Neuronal stem cell (in vitro differentiated cells): Measurements from ENCODE around the gene CACNA1I.
A peak's percentile ranks its signal among the peaks of the same experiment; 100 is the strongest.

Source experiments
- DNase-seq: peaks from one replicate; pipeline ENCODE4 v3.0.0-alpha.2; 2013; ENCODE audit warnings: low spot score
- H2AFZ ChIP-seq: one replicate; pipeline ENCODE4 v1.6.1; 2013; ENCODE audit warnings: mild to moderate bottlenecking, low read length, inconsistent platforms
- H2AK5ac ChIP-seq: 2 replicates; pipeline ENCODE4 v1.6.1; 2013; ENCODE audit warnings: low read depth, mild to moderate bottlenecking, inconsistent platforms, low read length, moderate library complexity, mixed read lengths
- H2BK120ac ChIP-seq: 2 replicates; pipeline ENCODE4 v1.6.1; 2013; ENCODE audit warnings: low read depth, mild to moderate bottlenecking, inconsistent platforms, low read length, moderate library complexity, mixed read lengths
- H2BK12ac ChIP-seq: one replicate; pipeline ENCODE4 v1.6.1; 2013; ENCODE audit warnings: low read length, inconsistent platforms
- H2BK15ac ChIP-seq: 2 replicates; pipeline ENCODE4 v1.6.1; 2013; ENCODE audit warnings: mild to moderate bottlenecking, low read length, inconsistent platforms, mixed read lengths
- H2BK5ac ChIP-seq: one replicate; pipeline ENCODE4 v1.6.1; 2013; ENCODE audit warnings: inconsistent platforms, mild to moderate bottlenecking, low read length, moderate library complexity
- H3K14ac ChIP-seq: one replicate; pipeline ENCODE4 v1.6.1; 2013; ENCODE audit warnings: low read length, inconsistent platforms
- H3K18ac ChIP-seq: 2 replicates; pipeline ENCODE4 v1.6.1; 2013; ENCODE audit warnings: low read length, inconsistent platforms
- H3K23ac ChIP-seq: 2 replicates; pipeline ENCODE4 v1.6.1; 2013; ENCODE audit warnings: low read depth, mild to moderate bottlenecking, mixed read lengths, low read length, inconsistent platforms; ENCODE audit not compliant: poor library complexity
- H3K27ac ChIP-seq: replicated peaks from 3 replicates; pipeline ENCODE4 v1.5.1; 2013; ENCODE audit warnings: low read length, inconsistent platforms
- H3K27me3 ChIP-seq, 3 experiments: 2 replicates each; pipeline ENCODE4 v1.6.1; 2013; ENCODE audit warnings: low read length in 3 of 3, mild to moderate bottlenecking in 2 of 3, inconsistent platforms in 1 of 3, low read depth in 1 of 3, mixed read lengths in 1 of 3, moderate library complexity in 1 of 3; ENCODE audit not compliant: control insufficient read depth in 3 of 3, insufficient read depth in 3 of 3
- H3K36me3 ChIP-seq, 2 donors: replicated peaks in 1 of 2; 2 replicates each; pipeline ENCODE4 v1.6.1; 2013; ENCODE audit warnings: low read length in 2 of 2; ENCODE audit not compliant: control insufficient read depth in 2 of 2, insufficient read depth in 2 of 2
- H3K4ac ChIP-seq: 2 replicates; pipeline ENCODE4 v1.6.1; 2013; ENCODE audit warnings: inconsistent platforms, mild to moderate bottlenecking, low read length, moderate library complexity
- H3K4me1 ChIP-seq, 2 donors: 1 replicate in 1 of 2; 2 replicates in 1 of 2; pipeline ENCODE4 v1.6.1; 2013; ENCODE audit warnings: low read length in 2 of 2, low read depth in 1 of 2; ENCODE audit not compliant: control insufficient read depth in 2 of 2, insufficient read depth in 1 of 2
- H3K4me2 ChIP-seq: one replicate; pipeline ENCODE4 v1.6.1; 2013; ENCODE audit warnings: mild to moderate bottlenecking, low read length, inconsistent platforms; ENCODE audit not compliant: insufficient read depth, poor library complexity, severe bottlenecking
- H3K4me3 ChIP-seq, 2 donors: 2 replicates each; pipeline ENCODE4 v1.5.1; 2013; ENCODE audit warnings: low read length in 2 of 2, mild to moderate bottlenecking in 2 of 2, inconsistent platforms in 1 of 2, moderate library complexity in 1 of 2
- H3K79me1 ChIP-seq: one replicate; pipeline ENCODE4 v1.6.1; 2013; ENCODE audit warnings: low read depth, mild to moderate bottlenecking, inconsistent platforms, low read length, moderate library complexity
- H3K9ac ChIP-seq: one replicate; pipeline ENCODE4 v1.6.1; 2013; ENCODE audit warnings: mild to moderate bottlenecking, low read depth, low read length, inconsistent platforms; ENCODE audit not compliant: poor library complexity
- H3K9me3 ChIP-seq, 2 donors: replicated peaks in 1 of 2; 2 replicates each; pipeline versions ENCODE3 to v1.6.1; 2013; ENCODE audit warnings: low read length in 2 of 2, mild to moderate bottlenecking in 2 of 2, inconsistent platforms in 1 of 2, low read depth in 1 of 2, mixed read lengths in 1 of 2, moderate library complexity in 1 of 2; ENCODE audit not compliant: control insufficient read depth in 2 of 2, insufficient read depth in 1 of 2
- H4K8ac ChIP-seq: one replicate; pipeline ENCODE4 v1.6.1; 2013; ENCODE audit warnings: low read depth, mild to moderate bottlenecking, inconsistent platforms, low read length, moderate library complexity
- H4K91ac ChIP-seq: one replicate; pipeline ENCODE4 v1.6.1; 2013; ENCODE audit warnings: low read length, low read depth, mild to moderate bottlenecking, inconsistent platforms; ENCODE audit not compliant: poor library complexity
- WGBS, 2 donors: extraction: QIAGEN DNeasy Blood & Tissue Kit; methylation state at CpG; one replicate each; pipeline ENCODE4 v1.1.7; 2013; ENCODE audit warnings: missing lambda C conversion rate in 2 of 2, mixed read lengths in 1 of 2; ENCODE audit not compliant: insufficient read length in 2 of 2, insufficient replicate concordance in 1 of 2; ENCODE audit errors: extremely low coverage in 2 of 2; 5-methylcytosine and 5-hydroxymethylcytosine counted together

Gene CACNA1I

GRCh38 chr22:39534591-39535356, 35.8 kb upstream of the CACNA1I start:
- no peak overlapping the region for H3K4ac ChIP-seq
- peak overlapping the region; percentile 10 to 27 for H3K4me3 ChIP-seq
- H4K8ac ChIP-seq = peak overlapping the region; percentile 74
- peaks cover 12 to 22% of the 10 kb centered on the region in 2 donors for H3K4me1 ChIP-seq
- H2BK120ac ChIP-seq = peak overlapping the region; percentile 77
- H3K27ac ChIP-seq = no peak overlapping the region
- WGBS, 2 donors = no CpG with 5 or more reads among the region's 41 CpGs
- H3K23ac ChIP-seq = no peak overlapping the region
- peaks cover 9% of the 10 kb centered on the region for H3K79me1 ChIP-seq
- peak overlapping the region; percentile 88 for H2AK5ac ChIP-seq
- peak; percentile 89 for DNase-seq
- no peak overlapping the region for H3K14ac ChIP-seq
- H2BK5ac ChIP-seq = peak overlapping the region; percentile 62
- H2AFZ ChIP-seq = peak overlapping the region; percentile 90
- H3K9me3 ChIP-seq = no peaks in the 10 kb centered on the region
- no peaks in the 10 kb centered on the region for H3K27me3 ChIP-seq
- peak overlapping the region; percentile 82 for H3K9ac ChIP-seq
- peak overlapping the region; percentile 82 for H2BK15ac ChIP-seq
- H3K4me2 ChIP-seq = peak overlapping the region; percentile 45
- no peak overlapping the region for H4K91ac ChIP-seq
- H3K18ac ChIP-seq = peak overlapping the region; percentile 92
- H2BK12ac ChIP-seq = peak overlapping the region; percentile 35
- H3K36me3 ChIP-seq = peaks cover 5 to 19% of the 10 kb centered on the region in 2 donors

GRCh38 chr22:39535357-39535725, 35.2 kb upstream of the CACNA1I start:
- H3K4me3 ChIP-seq = peak overlapping the region in 1 of 2 donors; percentile 10
- H3K14ac ChIP-seq = no peak overlapping the region
- no peak overlapping the region for H4K91ac ChIP-seq
- H3K23ac ChIP-seq = no peak overlapping the region
- H3K79me1 ChIP-seq = peaks cover 9% of the 10 kb centered on the region
- peak overlapping the region; percentile 82 for H3K9ac ChIP-seq
- DNase-seq = no peak
- no CpG with 5 or more reads among the region's 13 CpGs for WGBS, 2 donors
- peaks cover 4 to 14% of the 10 kb centered on the region in 2 donors for H3K36me3 ChIP-seq
- peak overlapping the region; percentile 35 for H2BK12ac ChIP-seq
- peak overlapping the region; percentile 62 for H2BK5ac ChIP-seq
- no peaks in the 10 kb centered on the region for H3K9me3 ChIP-seq
- no peak overlapping the region for H3K27ac ChIP-seq
- no peaks in the 10 kb centered on the region for H3K27me3 ChIP-seq
- H3K4ac ChIP-seq = no peak overlapping the region
- peak overlapping the region; percentile 92 for H3K18ac ChIP-seq
- H3K4me2 ChIP-seq = no peak overlapping the region
- H2BK15ac ChIP-seq = peak overlapping the region; percentile 82
- peak overlapping the region; percentile 88 for H2AK5ac ChIP-seq
- peak overlapping the region; percentile 77 for H2BK120ac ChIP-seq
- peak overlapping the region; percentile 90 for H2AFZ ChIP-seq
- peaks cover 12 to 22% of the 10 kb centered on the region in 2 donors for H3K4me1 ChIP-seq
- peak overlapping the region; percentile 74 for H4K8ac ChIP-seq

GRCh38 chr22:39535831-39536449, 34.6 kb upstream of the CACNA1I start:
- Histone ChIP-seq H2BK15ac (no peak overlapping the region), H4K91ac (no peak overlapping the region), H3K23ac (no peak overlapping the region), H4K8ac (no peak overlapping the region), H3K27ac (no peak overlapping the region), H3K36me3 (peaks cover 2 to 9% of the 10 kb centered on the region in 2 donors), H2AFZ (peak overlapping the region; percentile 90), H3K4me3 (no peak overlapping the region), H3K4me2 (no peak overlapping the region), H2BK12ac (no peak overlapping the region), H3K79me1 (peaks cover 8% of the 10 kb centered on the region), H3K18ac (no peak overlapping the region), H3K4ac (no peak overlapping the region), H3K9ac (no peak overlapping the region), H3K14ac (no peak overlapping the region), H2AK5ac (peak overlapping the region; percentile 88), H2BK5ac (peak overlapping the region; percentile 14), H3K27me3 (no peaks in the 10 kb centered on the region), H2BK120ac (no peak overlapping the region), H3K4me1 (peaks cover 10 to 22% of the 10 kb centered on the region in 2 donors), H3K9me3 (no peaks in the 10 kb centered on the region)
- DNase-seq = no peak
- WGBS, 2 donors = no CpG with 5 or more reads among the region's 15 CpGs

DNA sequence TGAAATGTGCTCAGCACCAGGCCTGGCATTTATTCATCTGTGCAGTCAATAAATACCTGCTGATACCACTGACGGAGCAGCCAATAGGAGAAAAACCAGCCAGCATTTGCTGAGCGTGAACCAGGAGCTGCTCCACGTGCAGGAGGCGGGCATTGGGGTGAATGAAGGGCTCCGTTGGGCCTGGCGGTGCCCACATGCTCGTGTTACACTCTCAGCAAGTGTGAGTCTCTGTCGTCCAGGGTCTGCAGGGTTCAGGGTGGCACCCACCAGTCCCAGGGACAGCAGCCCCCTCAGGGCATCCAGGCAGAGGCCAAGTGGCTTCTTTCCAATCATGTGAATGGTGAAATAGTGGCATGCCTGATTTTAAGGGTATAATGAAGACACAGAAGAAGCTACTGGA, 33.8 kb upstream of the CACNA1I start:
- Histone ChIP-seq H3K14ac (no peak overlapping the region), H3K9ac (no peak overlapping the region), H3K9me3 (no peaks in the 10 kb centered on the region), H3K27ac (no peak overlapping the region), H2BK15ac (no peak overlapping the region), H3K36me3 (peaks cover 0 to under 1% of the 10 kb centered on the region in 2 donors), H3K4me2 (no peak overlapping the region), H2AFZ (no peak overlapping the region), H3K27me3 (no peaks in the 10 kb centered on the region), H3K4me3 (no peak overlapping the region), H4K8ac (no peak overlapping the region), H4K91ac (no peak overlapping the region), H2BK5ac (no peak overlapping the region), H3K18ac (no peak overlapping the region), H3K23ac (no peak overlapping the region), H2BK12ac (no peak overlapping the region), H3K4ac (no peak overlapping the region), H2BK120ac (no peak overlapping the region), H3K4me1 (peaks cover 8 to 14% of the 10 kb centered on the region in 2 donors), H2AK5ac (peak overlapping the region; percentile 28), H3K79me1 (peaks cover 4% of the 10 kb centered on the region)
- no peak for DNase-seq
- WGBS, 2 donors = no CpG with 5 or more reads among the region's 8 CpGs
